HG02943 (cell line): ENCODE results near the gene PABPN1L.
"Not testable (repeated sequence)": the region's sequence is repeated elsewhere in the genome, so short reads cannot be mapped to it uniquely, and the experiment has no call there.

Experiments used
- ATAC-seq: cut with Tn5 transposase; IDR thresholded peaks from one replicate; pipeline ENCODE4 v1.9.1; 2021; ENCODE audit warnings: mild to moderate bottlenecking, low read depth, moderate library complexity; ENCODE audit not compliant: unreplicated experiment

PABPN1L gene

GRCh38 chr16:88902744-88903143 is 36.3 kb upstream of the PABPN1L start:
- no peak for ATAC-seq

GRCh38 chr16:88901718-88902337 is 35.4 kb upstream of the PABPN1L start:
- ATAC-seq, result no peak

- no peak for ATAC-seq
Measured at GRCh38 chr16:88900662-88901052, 34.2 kb upstream of the PABPN1L start.

GRCh38 chr16:88899901-88900661 is 33.6 kb upstream of the PABPN1L start:
- no peak for ATAC-seq

GRCh38 chr16:88897696-88898425 is 31.4 kb upstream of the PABPN1L start:
- no peak for ATAC-seq

- no peak for ATAC-seq
Measured at GRCh38 chr16:88896238-88897070, 30.0 kb upstream of the PABPN1L start.

GRCh38 chr16:88895335-88895734 is 28.9 kb upstream of the PABPN1L start:
- no peak for ATAC-seq

- no peak for ATAC-seq
Measured at GRCh38 chr16:88894681-88895300, 28.3 kb upstream of the PABPN1L start.

- not testable (repeated sequence) for ATAC-seq
Measured at GRCh38 chr16:88894266-88894665, 27.8 kb upstream of the PABPN1L start.

GRCh38 chr16:88893127-88893968 is 26.9 kb upstream of the PABPN1L start:
- ATAC-seq, result no peak

GRCh38 chr16:88892065-88892464 is 25.6 kb upstream of the PABPN1L start:
- ATAC-seq, result no peak

- no peak for ATAC-seq
Measured at GRCh38 chr16:88891083-88891482, 24.6 kb upstream of the PABPN1L start.

GRCh38 chr16:88889702-88890352 is 23.4 kb upstream of the PABPN1L start:
- ATAC-seq, result not testable (repeated sequence)

- no peak for ATAC-seq
Measured at GRCh38 chr16:88888461-88889387, 22.3 kb upstream of the PABPN1L start.

- no peak for ATAC-seq
Measured at GRCh38 chr16:88888057-88888456, 21.6 kb upstream of the PABPN1L start.

- ATAC-seq, result no peak
Measured at GRCh38 chr16:88886845-88887521, 20.5 kb upstream of the PABPN1L start.

- ATAC-seq, result no peak
Measured at GRCh38 chr16:88886420-88886844, 20.0 kb upstream of the PABPN1L start.
